Smooth muscle cell (in vitro differentiated cells): ENCODE data around the gene HOXA9. TPM values are rescaled to one million over a fixed set of nuclear protein-coding genes. Genes with fewer than 3 reads are reported as not detected.
A peak's percentile ranks its signal among the peaks of the same experiment; 100 is the strongest.

Experiments used
- DNase-seq: peaks from one replicate; lab custom pipeline; 2025; ENCODE audit not compliant: unreplicated experiment; lab: John Stamatoyannopoulos, UW
- H2AFZ ChIP-seq: fragments of 200-600 bp; sonication (generic); 2 replicates; pipeline ENCODE4 v1.6.0; 2016; ENCODE audit warnings: antibody characterized with exemption, low read depth, mild to moderate bottlenecking
- H3F3A ChIP-seq: fragments of 200-600 bp; sonication (generic); 2 replicates; pipeline ENCODE4 v1.6.0; 2017; ENCODE audit warnings: antibody characterized with exemption, low read depth
- H3K27ac ChIP-seq: fragments of 200-600 bp; sonication (generic); 2 replicates; pipeline ENCODE4 v1.5.1; 2016; ENCODE audit warnings: low read depth, mild to moderate bottlenecking
- H3K27me3 ChIP-seq: fragments of 200-600 bp; sonication (generic); 2 replicates; pipeline ENCODE4 v1.6.1; 2016; ENCODE audit warnings: low read depth, mild to moderate bottlenecking
- H3K36me3 ChIP-seq: fragments of 200-600 bp; sonication (generic); 2 replicates; pipeline ENCODE4 v1.5.1; 2016; ENCODE audit warnings: low read depth
- H3K4me1 ChIP-seq: fragments of 200-600 bp; sonication (generic); 2 replicates; pipeline ENCODE4 v1.5.1; 2016; ENCODE audit warnings: low read depth
- H3K4me2 ChIP-seq: fragments of 200-600 bp; sonication (generic); 2 replicates; pipeline ENCODE4 v1.6.0; 2016; ENCODE audit warnings: mild to moderate bottlenecking
- H3K4me3 ChIP-seq: fragments of 200-600 bp; sonication (generic); 2 replicates; pipeline ENCODE4 v1.5.1; 2016; ENCODE audit warnings: mild to moderate bottlenecking
- H3K79me2 ChIP-seq: fragments of 200-600 bp; sonication (generic); 2 replicates; pipeline ENCODE4 v1.6.0; 2016; ENCODE audit warnings: low read depth, mild to moderate bottlenecking
- H3K9ac ChIP-seq: fragments of 200-600 bp; sonication (generic); 2 replicates; pipeline ENCODE4 v1.6.0; 2016; ENCODE audit warnings: low read depth
- H3K9me3 ChIP-seq: fragments of 200-600 bp; sonication (generic); replicated peaks from 2 replicates; pipeline ENCODE4 v1.5.1; 2016; ENCODE audit warnings: low read depth
- H4K20me1 ChIP-seq: fragments of 200-600 bp; sonication (generic); 2 replicates; pipeline ENCODE4 v1.6.0; 2016; ENCODE audit warnings: low read depth
- CTCF ChIP-seq: fragments of 200-600 bp; sonication (generic); IDR thresholded peaks from 2 replicates; pipeline ENCODE4 v1.5.1; 2017; ENCODE audit warnings: borderline replicate concordance, mild to moderate bottlenecking, antibody characterized with exemption; ENCODE audit not compliant: insufficient read depth, poor library complexity, severe bottlenecking
- WGBS: methylation state at CpG from one replicate; pipeline ENCODE4 v1.1.7; 2016; ENCODE audit warnings: low lambda C conversion rate; 5-methylcytosine and 5-hydroxymethylcytosine counted together
- polyA plus RNA-seq: library from polyadenylated mRNA; unstranded; fragments of >200 nt; fragmentation: Nextera tagmentation; extraction: Ambion mirVana; gene quantifications from 2 replicates; pipeline ENCODE4 v1.2.1, GENCODE V29; 2016
- total RNA-seq: library from RNA; depleted of rRNA; stranded (reverse); fragments of >200 nt; gene quantifications from 2 replicates; pipeline ENCODE4 v1.2.3, GENCODE V29; 2014

The HOXA9 gene
- total and polyA plus RNA-seq, 2 experiments from 2014 or later: 12.6 to 35.8 TPM

- Histone ChIP-seq H3K27me3 (no peaks in the 10 kb centered on the region), H3K27ac (peak overlapping the region; percentile 95), H3K4me3 (peak overlapping the region; percentile 67), H3K4me2 (peak overlapping the region; percentile 89), H3F3A (no peaks in the 10 kb centered on the region), H3K9ac (peak overlapping the region; percentile 75), H3K36me3 (no peaks in the 10 kb centered on the region), H2AFZ (no peak overlapping the region), H4K20me1 (peaks cover 18% of the 10 kb centered on the region), H3K79me2 (peaks cover 80% of the 10 kb centered on the region), H3K4me1 (peaks cover 4% of the 10 kb centered on the region), H3K9me3 (no peaks in the 10 kb centered on the region)
- TF ChIP-seq CTCF: no peak
- no peak for DNase-seq
- WGBS: 27% methylated on average over 5 of the region's 5 CpGs
Observed at GRCh38 chr7:27177795-27178320, 12.5 kb upstream of the HOXA9 start.

- Histone ChIP-seq H4K20me1 (peaks cover 24% of the 10 kb centered on the region), H3K9me3 (no peaks in the 10 kb centered on the region), H3K4me3 (peak overlapping the region; percentile 67), H3F3A (no peaks in the 10 kb centered on the region), H3K36me3 (no peaks in the 10 kb centered on the region), H3K27ac (peak overlapping the region; percentile 95), H3K9ac (peak overlapping the region; percentile 75), H3K27me3 (peaks cover 6% of the 10 kb centered on the region), H3K4me1 (no peaks in the 10 kb centered on the region), H2AFZ (no peak overlapping the region), H3K4me2 (peak overlapping the region; percentile 89), H3K79me2 (peaks cover 80% of the 10 kb centered on the region)
- no peak for DNase-seq
- WGBS: 23% methylated on average over 22 of the region's 22 CpGs
- TF ChIP-seq CTCF: no peak
Observed at GRCh38 chr7:27176962-27177794, 11.8 kb upstream of the HOXA9 start.

DNA sequence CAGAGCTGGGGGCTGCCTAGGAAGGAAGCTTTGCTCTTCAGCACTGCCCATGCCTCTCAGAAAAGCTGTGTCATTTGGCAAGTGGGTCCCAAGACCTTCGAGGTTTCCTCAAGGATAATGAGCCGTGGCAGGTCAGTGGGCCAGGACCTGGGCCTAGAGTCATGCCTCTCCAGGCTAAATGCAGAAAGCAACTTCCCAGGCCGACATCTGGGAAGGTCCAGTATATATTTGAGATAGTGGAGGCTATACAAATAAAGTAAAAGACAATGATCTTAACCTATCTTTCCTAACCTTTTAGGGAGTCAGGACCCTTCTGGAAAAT, 11.1 kb upstream of the HOXA9 start:
- DNase-seq: no peak
- Histone ChIP-seq H3K9ac (peak overlapping the region; percentile 45), H3K4me2 (peak overlapping the region; percentile 89), H2AFZ (no peak overlapping the region), H3F3A (no peaks in the 10 kb centered on the region), H4K20me1 (peaks cover 31% of the 10 kb centered on the region), H3K27me3 (peaks cover 11% of the 10 kb centered on the region), H3K27ac (peak overlapping the region; percentile 95), H3K4me3 (peak overlapping the region; percentile 67), H3K4me1 (no peaks in the 10 kb centered on the region), H3K36me3 (no peaks in the 10 kb centered on the region), H3K79me2 (peaks cover 80% of the 10 kb centered on the region), H3K9me3 (no peaks in the 10 kb centered on the region)
- 60% methylated on average over 3 of the region's 3 CpGs for WGBS
- TF ChIP-seq CTCF: no peak
